HG03064 (cell line): ENCODE results near the gene DEPDC5.
"Not testable (repeated sequence)": the region's sequence is repeated elsewhere in the genome, so short reads cannot be mapped to it uniquely, and the experiment has no call there.

Experiments used
- ATAC-seq: cut with Tn5 transposase; IDR thresholded peaks from one replicate; pipeline ENCODE4 v1.9.1; 2021; ENCODE audit warnings: low read depth; ENCODE audit not compliant: unreplicated experiment

DEPDC5 gene

DNA sequence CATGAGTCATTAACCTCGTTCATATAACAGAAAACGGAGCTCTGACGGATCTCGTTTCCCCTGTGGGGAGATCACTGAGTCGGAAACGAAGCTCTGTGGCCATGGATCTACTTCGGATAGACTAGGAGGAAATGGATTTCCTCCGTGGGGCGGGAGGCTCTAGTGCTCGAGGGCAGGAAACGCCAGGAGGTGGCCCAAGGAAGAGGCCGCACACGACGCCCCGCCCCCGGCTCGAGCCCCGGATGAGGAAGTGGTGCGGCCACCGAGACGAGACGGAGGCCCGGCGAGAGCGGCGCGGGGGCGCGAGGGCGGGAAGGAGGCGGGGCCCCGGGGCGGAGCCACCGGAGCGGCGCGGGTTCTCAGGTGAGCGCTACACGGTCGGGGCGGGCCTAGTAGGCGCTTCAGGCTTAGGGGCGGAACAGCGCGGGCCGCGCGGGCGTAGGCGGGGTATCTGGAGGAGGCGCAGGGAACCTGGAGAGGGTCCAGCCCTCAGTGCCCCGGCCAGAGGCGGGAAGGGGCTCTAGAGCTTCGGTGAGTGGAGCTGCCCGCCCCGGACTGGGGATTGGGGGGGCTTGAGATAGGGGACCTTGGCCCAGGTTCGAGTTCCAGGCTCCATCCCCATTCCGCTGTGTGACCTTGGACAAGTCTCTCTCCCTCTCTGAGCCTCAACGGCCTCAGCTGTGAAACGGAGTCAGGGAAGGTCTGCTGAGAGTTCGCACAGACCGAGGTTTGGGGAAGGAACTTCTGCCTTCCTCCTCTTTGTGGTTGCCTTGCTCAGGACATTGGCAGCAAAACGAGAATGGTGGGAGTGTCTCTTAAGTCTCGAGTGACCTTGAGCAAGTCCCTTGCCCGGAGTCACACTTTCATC lies at the start of gene DEPDC5:
Gene DEPDC5, plus strand, starts transcription at position 386 of the 868 bp plus-strand sequence. CDS start 903 bp downstream, outside the sequence.
- ATAC-seq = peak; percentile 62

DNA sequence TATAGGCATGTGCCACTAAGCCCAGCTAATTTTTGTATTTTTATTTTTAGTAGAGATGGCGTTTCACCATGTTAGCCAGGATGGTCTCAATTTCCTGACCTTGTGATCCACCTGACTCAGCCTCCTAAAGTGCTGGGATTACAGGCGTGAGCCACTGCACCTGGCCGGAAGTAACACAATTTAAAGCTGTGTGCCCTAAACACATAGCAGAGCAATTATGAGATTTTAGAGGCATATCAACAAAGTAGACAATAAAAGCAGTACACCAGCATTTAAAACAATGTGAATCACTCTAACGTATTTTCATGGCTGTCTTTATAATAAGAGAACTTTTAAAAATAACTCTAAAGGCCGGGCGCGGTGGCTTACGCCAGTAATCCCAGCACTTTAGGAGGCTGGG lies 46.3 kb upstream of the DEPDC5 start:
- no peak for ATAC-seq

DNA sequence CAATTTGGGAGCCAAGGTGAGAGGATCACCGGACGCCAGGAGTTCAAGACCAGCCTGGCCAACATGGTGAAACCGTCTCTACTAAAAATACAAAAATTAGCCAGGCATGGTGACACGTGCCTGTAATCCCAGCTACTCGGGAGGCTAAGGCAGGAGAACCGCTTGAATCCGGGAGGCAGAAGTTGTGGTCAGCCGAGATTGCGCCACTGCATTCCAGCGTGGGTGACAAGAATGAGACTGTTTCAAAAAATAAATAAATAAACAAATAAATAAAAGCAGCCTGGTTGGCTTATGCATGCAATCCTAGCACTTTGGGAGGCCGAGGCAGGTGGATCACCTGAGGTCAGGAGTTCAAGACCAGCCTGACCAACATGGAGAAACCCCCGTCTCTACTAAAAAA lies 42.6 kb upstream of the DEPDC5 start:
- not testable (repeated sequence) for ATAC-seq

DNA sequence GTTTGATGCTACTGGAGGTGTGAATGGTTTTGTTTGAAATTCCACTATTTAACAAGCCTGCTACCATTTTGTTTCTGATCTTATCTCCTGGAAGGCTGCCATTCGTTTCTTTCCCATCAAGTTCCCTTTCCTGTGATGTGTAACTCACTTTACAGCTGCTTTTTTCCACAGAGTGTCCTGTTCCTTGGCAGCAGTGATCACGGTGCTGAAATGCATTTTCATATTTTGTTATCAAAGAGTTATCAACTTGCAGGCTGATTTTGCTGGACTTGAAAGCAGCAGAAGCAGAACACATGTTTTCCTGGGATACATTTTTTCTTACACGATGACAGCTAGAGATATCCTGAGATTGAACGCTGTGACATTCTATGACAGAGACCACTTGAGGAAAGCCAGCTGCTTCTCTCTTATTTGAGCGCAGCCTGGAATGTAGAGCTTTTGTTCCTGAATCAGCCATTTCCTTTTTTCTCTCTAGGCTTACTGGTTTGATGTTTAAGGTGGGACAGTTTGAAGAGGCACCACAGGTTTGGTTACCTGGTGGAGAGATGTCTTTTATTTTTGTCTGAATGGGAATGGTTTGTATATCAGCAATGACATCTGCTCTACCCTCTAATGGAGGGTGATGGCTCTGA lies 38.6 kb upstream of the DEPDC5 start:
- ATAC-seq = no peak

DNA sequence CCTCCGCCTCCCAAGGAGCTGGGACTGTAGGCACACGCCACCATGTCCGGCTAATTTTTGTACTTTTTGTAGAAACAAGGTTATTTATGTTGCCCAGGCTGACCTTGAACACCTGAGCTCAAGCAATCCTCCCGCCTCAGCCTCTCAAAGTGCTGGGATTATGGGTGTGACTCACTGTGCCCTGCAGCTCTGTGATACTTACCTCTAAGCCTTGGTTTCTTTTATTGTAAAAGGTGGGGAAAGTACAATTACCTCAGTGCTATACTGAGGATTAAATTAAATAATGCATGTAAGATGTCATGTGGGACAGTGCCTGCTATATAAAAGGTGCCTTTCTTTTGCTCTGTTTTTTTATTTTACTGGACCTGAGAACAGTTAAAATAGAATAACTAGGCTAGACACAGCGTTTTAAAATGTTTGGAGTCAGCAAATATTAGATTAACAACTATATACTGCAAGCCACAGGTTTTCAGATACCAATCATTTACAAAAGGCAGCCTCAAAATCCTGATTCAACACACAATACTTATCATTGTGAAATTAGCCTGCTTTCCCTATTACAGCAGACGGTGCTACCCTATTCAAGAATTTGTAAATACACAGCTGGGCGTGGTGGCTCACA lies 33.9 kb upstream of the DEPDC5 start:
- no peak for ATAC-seq

DNA sequence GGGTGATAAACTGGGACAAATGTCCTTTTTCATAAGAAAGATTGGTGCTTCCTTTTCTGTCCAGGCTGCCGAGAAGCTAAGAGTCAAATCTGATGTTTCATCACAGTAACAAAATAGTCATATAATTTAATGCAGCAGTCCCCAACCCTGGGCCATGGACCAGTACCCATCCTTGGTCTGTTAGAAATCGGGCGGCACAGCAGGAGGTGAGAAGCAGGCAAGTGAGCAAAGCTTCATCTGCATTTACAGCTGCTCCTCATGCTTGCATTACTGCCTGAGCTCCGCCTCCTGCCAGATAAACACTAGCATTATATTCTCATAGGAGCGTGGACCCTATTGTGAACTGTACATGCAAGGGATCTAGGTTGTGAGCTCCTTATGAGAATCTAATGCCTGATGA lies 30.1 kb upstream of the DEPDC5 start:
- ATAC-seq = no peak

DNA sequence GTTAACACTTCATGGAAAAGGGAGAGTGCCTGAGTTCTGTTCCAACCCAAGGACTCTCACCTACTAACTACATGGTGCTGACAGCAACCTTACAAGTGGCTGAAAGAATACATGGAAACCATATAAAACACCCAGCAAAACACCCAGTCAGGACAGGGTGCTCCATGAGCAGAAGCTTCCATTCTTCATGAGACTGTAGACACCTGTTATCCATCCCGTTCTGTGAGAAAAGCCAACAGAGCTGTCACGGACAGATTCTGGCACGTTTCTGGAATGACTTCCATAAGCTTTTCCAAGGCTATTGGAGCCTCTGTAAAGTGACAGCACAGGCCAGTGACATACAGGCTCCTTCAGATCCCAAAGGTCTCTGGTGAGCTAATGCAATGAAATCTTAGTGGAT lies 27.1 kb upstream of the DEPDC5 start:
- no peak for ATAC-seq

DNA sequence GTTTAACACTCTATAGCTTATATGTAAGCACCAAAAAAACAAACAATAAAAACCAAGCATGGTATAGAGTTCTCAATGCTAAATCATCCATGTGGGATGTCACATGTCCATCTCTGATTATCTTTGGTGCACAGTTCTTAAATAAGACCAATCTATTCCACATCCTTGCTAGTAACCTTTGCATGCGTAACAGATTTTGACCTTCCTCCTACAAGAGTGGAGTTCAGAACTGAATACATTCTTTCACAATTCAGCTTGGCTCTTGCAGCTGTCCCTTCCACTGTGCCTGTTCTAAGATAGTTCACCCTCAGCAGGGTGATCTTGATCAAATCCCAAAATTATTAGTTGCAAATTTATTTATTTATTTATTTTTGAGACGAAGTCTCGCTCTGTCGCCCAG lies 25.0 kb upstream of the DEPDC5 start:
- no peak for ATAC-seq

DNA sequence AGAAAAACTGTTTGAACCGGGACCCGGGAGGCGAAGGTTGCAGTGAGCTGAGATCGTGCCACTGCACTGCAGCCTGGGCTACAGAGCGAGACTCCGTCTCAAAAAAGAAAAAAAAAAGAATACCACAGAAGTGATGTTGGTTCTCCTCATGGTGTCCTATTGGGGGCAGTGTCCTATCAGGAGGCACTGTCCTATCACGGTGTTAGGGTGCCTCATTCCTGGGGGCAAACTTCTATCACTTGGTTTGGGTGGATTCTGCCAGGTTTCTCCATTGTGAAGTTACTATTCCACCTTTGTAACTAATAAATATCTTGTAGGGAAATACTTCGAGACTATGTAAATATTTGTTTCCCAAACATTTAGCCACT lies 23.5 kb upstream of the DEPDC5 start:
- ATAC-seq = no peak

DNA sequence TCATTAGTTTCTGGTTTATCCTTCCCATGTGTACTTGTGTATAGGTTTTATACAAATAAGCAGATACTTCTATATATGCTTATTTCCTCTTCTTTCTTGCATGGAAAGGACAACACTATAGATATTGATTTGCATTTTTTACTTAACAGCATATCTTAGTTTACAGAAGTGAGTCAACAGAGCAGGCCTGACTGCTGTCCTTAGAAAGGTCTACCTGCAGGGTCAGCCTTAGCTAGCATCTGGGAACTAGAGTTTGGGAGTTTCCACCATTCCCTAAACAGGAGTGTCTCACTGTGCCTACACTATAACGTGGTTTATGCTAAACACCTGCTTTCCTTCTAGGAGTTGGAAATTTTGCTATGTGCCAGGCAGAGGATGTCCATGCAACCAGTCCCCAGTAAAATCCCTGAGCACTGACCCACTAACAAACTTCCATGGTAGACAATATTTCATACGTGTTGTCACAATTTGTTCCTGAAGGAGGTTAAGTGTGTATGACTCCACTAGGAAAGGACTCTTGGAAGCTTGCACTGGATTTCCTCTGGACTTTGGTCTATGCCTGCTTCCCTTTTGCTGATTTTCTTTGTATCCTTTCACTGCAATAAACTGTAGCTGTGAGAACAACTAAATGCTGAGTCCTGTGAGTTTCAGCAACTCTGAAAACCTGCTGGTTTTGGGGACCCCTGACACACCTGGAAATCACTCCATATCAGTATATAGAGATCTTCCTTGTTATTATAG lies 21.6 kb upstream of the DEPDC5 start:
- no peak for ATAC-seq

DNA sequence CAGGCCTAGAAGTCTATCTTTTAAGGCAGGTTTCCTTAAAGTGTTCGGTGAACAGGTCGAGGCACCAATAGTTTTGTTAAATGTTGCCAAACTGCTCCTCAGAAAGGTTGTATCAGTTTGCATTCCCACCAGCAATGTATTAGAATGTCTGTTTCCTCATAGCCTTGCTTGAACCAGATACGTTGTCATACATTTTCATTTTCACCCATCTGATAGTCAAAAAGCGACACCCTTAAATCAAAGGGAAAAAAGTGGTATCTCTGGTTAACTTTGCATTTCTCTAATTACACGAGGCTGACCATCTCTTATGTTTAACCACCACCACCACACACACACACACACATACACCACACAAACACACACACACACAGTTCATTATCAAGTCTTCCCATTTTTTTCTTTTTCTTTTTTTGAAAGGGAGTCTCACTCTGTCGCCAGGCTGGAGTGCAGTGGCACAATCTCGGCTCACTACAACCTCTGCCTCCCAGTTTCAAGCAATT lies 20.2 kb upstream of the DEPDC5 start:
- no peak for ATAC-seq

DNA sequence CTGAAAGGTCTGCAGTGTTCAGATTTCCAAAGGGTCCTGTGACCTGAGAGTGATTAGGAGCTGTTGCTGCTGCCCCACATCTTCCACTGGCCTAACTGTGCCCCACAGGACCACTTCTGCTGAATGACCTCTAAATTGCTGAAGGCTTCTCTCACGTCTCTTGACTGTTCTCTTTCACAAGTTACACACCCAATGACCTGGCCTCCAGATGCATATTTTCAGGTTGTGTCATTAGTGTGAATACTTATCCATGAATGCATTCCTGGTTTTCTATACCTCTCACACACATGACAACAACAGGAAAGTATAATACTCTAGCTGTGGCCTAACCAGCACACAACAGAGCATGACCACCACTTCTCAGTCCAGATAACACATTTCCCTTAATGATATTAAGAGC lies 19.3 kb upstream of the DEPDC5 start:
- ATAC-seq = no peak

DNA sequence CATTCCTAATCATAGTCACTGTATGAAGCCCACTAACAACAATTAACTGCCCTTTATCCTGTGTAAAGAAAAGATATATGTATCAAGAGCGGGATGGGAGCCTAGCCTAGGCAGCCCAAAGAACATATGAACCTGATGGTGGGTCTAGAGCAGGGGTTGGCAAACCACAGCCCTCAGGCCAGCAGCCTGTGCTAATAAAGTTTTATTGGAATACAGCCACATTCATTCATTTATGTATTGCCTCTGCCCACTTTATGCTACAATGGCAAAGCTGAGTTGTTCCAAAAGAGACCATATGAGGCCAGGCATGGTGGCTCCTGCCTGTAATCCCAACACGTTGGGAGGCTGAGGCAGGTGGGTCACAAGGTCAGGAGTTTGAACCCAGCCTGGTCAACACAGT lies 17.4 kb upstream of the DEPDC5 start:
- ATAC-seq = no peak

DNA sequence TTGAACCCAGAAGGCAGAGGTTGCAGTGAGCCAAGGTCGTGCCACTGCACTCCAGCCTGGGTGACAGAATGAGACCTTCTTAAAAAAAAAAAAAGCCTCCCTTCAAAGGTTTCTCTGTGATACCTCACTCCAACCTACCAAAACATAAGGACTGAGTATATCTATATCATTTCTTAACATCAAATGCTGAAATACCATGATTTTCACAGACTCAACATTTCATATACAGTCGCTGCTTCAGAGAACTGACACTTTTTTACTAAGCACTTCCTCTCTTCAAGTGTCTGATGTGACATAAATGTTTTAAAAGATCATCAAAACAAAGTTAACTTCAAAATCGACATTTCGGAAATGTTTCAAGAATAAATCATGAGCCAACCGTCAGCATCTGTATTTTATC lies 15.9 kb upstream of the DEPDC5 start:
- ATAC-seq = no peak

DNA sequence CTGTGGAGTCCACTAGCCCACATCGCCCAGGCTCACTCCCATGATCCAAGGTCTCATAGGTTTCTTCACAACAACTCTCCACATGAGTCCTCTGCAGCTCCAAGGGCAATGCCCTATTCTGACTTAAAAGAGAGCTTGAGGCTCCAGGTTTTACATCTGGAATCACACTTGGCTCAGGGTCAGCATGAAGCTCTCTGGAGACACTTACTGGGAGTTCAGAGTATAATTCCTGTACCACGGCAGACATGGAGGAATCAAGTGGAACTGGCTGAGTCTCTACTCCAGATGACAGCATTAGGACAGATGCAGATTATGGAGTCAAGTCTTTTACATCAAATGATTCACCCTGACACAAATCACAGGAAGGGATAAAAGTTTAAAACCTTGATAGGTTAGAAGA lies 15.3 kb upstream of the DEPDC5 start:
- no peak for ATAC-seq

DNA sequence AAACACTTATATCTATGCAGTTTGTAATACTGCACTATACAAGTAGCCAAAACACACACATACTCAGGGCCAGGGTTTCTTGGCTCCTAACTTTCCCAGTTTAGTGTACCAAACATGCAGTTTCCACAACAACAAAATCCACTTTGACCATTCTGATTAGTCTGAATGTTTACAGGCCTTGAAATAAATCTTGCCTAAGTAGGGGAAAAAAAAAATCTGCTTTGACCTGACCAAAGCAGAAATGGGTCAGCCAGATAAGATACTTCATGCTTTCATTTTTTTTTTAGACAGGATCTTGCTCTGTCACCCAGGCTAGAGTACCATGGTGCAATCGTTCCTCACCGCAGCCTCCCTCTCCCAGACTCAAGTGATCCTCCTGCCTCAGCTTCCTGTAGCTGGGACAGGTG lies 14.0 kb upstream of the DEPDC5 start:
- no peak for ATAC-seq

DNA sequence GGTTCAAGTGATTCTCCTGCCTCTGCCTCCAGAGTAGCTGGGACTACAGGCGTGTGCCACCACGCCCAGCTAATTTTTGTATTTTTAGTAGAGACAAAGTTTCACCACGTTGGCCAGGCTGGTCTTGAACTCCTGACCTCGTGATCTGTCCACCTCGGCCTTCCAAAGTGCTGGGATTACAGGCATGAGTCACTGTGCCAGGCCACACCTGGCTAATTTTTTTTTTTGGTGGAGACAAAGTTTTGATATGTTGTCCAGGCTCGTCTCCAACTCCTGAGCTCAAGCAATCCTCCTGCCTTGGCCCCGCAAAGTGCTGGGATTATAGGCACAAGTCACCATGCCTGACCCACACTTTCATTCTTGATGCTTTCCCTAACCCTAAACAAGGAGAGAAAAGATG lies 13.5 kb upstream of the DEPDC5 start:
- not testable (repeated sequence) for ATAC-seq

DNA sequence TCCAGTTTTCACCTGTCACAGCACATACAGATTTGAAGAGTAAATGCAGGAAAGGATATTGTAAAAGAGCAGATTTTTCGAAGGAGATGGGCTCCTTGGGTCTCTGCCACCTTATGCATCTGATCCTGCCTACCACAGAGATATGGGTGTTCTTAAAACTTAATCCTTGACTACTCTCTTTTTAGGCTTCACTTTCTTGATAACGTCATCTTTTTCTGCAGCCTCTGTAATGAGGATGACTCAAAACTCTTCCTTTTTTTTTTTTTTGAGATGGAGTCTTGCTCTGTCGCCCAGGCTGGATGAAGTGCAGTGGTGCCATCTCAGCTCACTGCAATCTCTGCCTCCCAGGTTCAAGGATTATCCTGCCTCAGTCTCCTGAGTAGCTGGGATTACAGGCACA lies 11.7 kb upstream of the DEPDC5 start:
- ATAC-seq = no peak

DNA sequence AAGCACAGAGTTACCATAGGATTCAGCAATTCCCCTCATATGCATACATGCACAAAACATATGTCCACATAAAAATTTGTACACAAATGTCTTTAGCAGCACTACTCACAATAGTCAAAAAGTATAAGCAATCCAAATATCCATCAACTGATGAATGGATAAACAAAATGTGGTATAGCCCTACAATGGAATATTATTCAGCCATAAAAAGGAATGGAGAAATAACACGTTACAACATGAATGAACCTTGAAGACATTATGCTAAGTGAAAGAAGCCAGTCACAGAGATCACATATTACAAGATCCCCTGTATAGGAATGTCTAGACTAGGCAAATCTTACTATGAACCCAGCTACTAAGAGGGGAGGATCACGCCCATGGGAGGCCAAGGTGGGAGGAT lies 11.1 kb upstream of the DEPDC5 start:
- ATAC-seq = no peak

DNA sequence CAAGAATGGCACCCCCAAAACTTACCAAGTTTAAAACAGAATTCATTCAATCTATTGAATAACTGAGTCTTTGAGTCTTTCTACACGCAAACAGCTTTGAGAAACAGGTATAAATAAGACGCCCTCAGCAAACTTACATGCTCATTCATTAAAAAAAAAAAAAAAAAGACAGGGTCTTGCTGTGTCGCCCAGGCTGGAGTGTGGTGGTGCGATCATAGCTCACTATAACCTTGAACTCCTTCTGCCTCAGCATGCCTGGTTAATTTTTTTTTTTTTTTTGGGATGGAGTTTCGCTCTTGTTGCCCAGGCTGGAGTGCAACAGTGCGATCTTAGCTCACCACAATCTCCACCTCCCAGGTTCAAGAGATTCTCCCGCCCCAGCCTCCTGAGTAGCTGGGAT lies 9.9 kb upstream of the DEPDC5 start:
- ATAC-seq = no peak

DNA sequence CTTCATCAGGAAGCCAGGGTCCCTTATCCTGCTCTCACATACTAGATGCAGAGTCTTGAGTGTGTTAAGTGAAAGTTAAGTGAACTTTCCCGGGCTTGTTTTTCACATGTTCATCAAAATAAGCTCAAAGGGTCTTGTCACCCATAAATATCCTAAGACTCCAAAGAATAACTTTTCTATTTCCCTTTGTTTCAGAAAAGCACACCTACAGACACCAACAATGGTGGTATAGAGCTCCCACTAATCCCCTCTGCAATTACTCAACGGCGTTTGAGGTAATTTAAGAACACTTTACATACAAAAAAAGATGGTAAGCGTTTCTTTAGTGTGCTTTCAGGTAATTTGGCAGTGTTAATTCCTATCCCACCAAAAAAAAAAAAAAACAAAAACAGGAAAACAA lies 6.4 kb upstream of the DEPDC5 start:
- no peak for ATAC-seq
